ENCODE results near the gene PIK3R3. TPM values are rescaled to one million over a fixed set of nuclear protein-coding genes. Genes with fewer than 3 reads are reported as not detected.

The PIK3R3 gene
- total RNA-seq (1 to 10 TPM in 3 of 5 donors, under 1 TPM in 2; 0.65 to 2.3 (median 1.1) TPM), total RNA-seq (0.47 to 4.2 (median 1.1) reads per million in 29 experiments)
- 2.0 TPM for total RNA-seq (2013)

GRCh38 chr1:46132529-46133180, at the start of gene PIK3R3:
TSS of gene PIK3R3 (minus strand) at chr1:46132629. CDS start at chr1:46131952, 677 bp downstream.
- ChIA-PET POLR2A (no interaction called here), CTCF (no interaction called here)
- Mint-ChIP-seq H3K27me3 (peaks cover 41 to 51% of the 10 kb centered on the region in 2 donors), H3K4me1 (peaks cover 26 to 38% (median 29%) of the 10 kb centered on the region in 3 donors), H3K27ac (peak within 1 kb of the TSS; percentile 89 to 91), H3K4me3 (peak within 1 kb of the TSS; percentile 89 to 95 (median 92)), H3K9me3 (no peaks in the 10 kb centered on the region), H3K36me3 (no peaks in the 10 kb centered on the region)
- ATAC-seq (replicated peaks in 1 of 4) (peak; percentile 90 to 95 (median 92)), DNase-seq (peak; percentile 43 to 92 (median 62))
- H3K36me3 ChIP-seq (ENCODE audit: control insufficient read depth in 2 of 2, extremely low read depth in 1 of 2, insufficient read depth in 1 of 2, low read length in 1 of 2): no peaks in the 10 kb centered on the region
- no peaks in the 10 kb centered on the region for H3K9me3 ChIP-seq
- peak within 1 kb of the TSS; percentile 86 for H3K27ac ChIP-seq (ENCODE audit: low read length)
- H3K27me3 ChIP-seq (replicated peaks in 1 of 2; ENCODE audit: control insufficient read depth in 2 of 2, extremely low read depth in 1 of 2, insufficient read depth in 2 of 2, low read length in 1 of 2): peaks cover 0 to 30% of the 10 kb centered on the region in 2 experiments
- peak within 1 kb of the TSS; percentile 81 to 92 for H3K4me3 ChIP-seq (ENCODE audit: control insufficient read depth in 1 of 2, extremely low read depth in 1 of 2, low read length in 1 of 2)
- H3K4me1 ChIP-seq (ENCODE audit: control insufficient read depth in 1 of 2, extremely low read depth in 1 of 2, insufficient read depth in 2 of 2, low read length in 2 of 2): peaks cover 6 to 19% of the 10 kb centered on the region in 2 experiments
- WGBS (ENCODE audit: insufficient coverage): under 1% methylated on average over 49 of the region's 55 CpGs

GRCh38 chr1:46181343-46182260, 49.2 kb upstream of the PIK3R3 start:
- H3K27ac Mint-ChIP-seq: no peak overlapping the region
- DNase-seq: no peak

GRCh38 chr1:46180082-46180616, 47.7 kb upstream of the PIK3R3 start:
- POLR2A ChIA-PET: no interaction called here
- no peak overlapping the region for H3K4me3 ChIP-seq (ENCODE audit: control insufficient read depth in 1 of 2, extremely low read depth in 1 of 2, low read length in 1 of 2)
- H3K27me3 ChIP-seq (replicated peaks in 1 of 2; ENCODE audit: control insufficient read depth in 2 of 2, extremely low read depth in 1 of 2, insufficient read depth in 2 of 2, low read length in 1 of 2): peaks cover 0 to 6% of the 10 kb centered on the region in 2 experiments
- no peaks in the 10 kb centered on the region for H3K9me3 ChIP-seq
- H3K27ac ChIP-seq (ENCODE audit: low read length): no peak overlapping the region
- ATAC-seq (replicated peaks in 1 of 4) (no peak), DNase-seq (no peak)
- CTCF ChIA-PET: interaction anchor here (0.6 to 1.9 kb wide), 3 partner anchors 32 to 143 kb away, joined by 3 to 7 read pairs (median 3); no protein-coding TSS in a partner anchor
- WGBS (ENCODE audit: insufficient coverage): 77% methylated on average over 8 of the region's 12 CpGs
- H3K27ac Mint-ChIP-seq: no peak overlapping the region
- H3K36me3 ChIP-seq (ENCODE audit: control insufficient read depth in 2 of 2, extremely low read depth in 1 of 2, insufficient read depth in 1 of 2, low read length in 1 of 2): no peaks in the 10 kb centered on the region
- peaks cover 0 to 17% of the 10 kb centered on the region in 2 experiments for H3K4me1 ChIP-seq (ENCODE audit: control insufficient read depth in 1 of 2, extremely low read depth in 1 of 2, insufficient read depth in 2 of 2, low read length in 2 of 2)
- peaks cover 3 to 14% (median 4%) of the 10 kb centered on the region in 3 donors for H3K4me1 Mint-ChIP-seq
- no peaks in the 10 kb centered on the region for H3K36me3 Mint-ChIP-seq
- no peaks in the 10 kb centered on the region for H3K27me3 Mint-ChIP-seq
- H3K4me3 Mint-ChIP-seq: no peak overlapping the region
- H3K9me3 Mint-ChIP-seq: no peaks in the 10 kb centered on the region

More at GRCh38 chr1:46181343-46182260, 49.2 kb upstream of the PIK3R3 start:
- Histone ChIP-seq H3K9me3 (no peaks in the 10 kb centered on the region), H3K36me3 (ENCODE audit: control insufficient read depth in 2 of 2, extremely low read depth in 1 of 2, insufficient read depth in 1 of 2, low read length in 1 of 2) (no peaks in the 10 kb centered on the region), H3K27ac (ENCODE audit: low read length) (no peak overlapping the region), H3K27me3 (replicated peaks in 1 of 2; ENCODE audit: control insufficient read depth in 2 of 2, extremely low read depth in 1 of 2, insufficient read depth in 2 of 2, low read length in 1 of 2) (peaks cover 0 to 6% of the 10 kb centered on the region in 2 experiments), H3K4me1 (ENCODE audit: control insufficient read depth in 1 of 2, extremely low read depth in 1 of 2, insufficient read depth in 2 of 2, low read length in 2 of 2) (peaks cover 0 to 21% of the 10 kb centered on the region in 2 experiments), H3K4me3 (ENCODE audit: control insufficient read depth in 1 of 2, extremely low read depth in 1 of 2, low read length in 1 of 2) (no peak overlapping the region)
- Mint-ChIP-seq H3K27me3 (no peaks in the 10 kb centered on the region), H3K4me1 (peaks cover 6 to 18% (median 9%) of the 10 kb centered on the region in 3 donors), H3K36me3 (no peaks in the 10 kb centered on the region), H3K9me3 (no peaks in the 10 kb centered on the region), H3K4me3 (no peak overlapping the region)
- POLR2A ChIA-PET: no interaction called here
- ATAC-seq (replicated peaks in 1 of 4): no peak
- WGBS (ENCODE audit: insufficient coverage): 87% methylated on average over 6 of the region's 10 CpGs
- CTCF ChIA-PET: interaction anchor here (0.8 to 1.9 kb wide), 10 partner anchors 42 to 180 kb away, joined by 3 to 7 read pairs (median 3); no protein-coding TSS in a partner anchor

- 19% methylated on average over 7 of the region's 10 CpGs for WGBS (ENCODE audit: insufficient coverage)
- DNase-seq: peak in 33 of 35 experiments; percentile 22 to 83 (median 53)
- Mint-ChIP-seq H3K36me3 (no peaks in the 10 kb centered on the region), H3K27ac (no peak overlapping the region), H3K27me3 (no peaks in the 10 kb centered on the region), H3K4me3 (no peak overlapping the region), H3K4me1 (peaks cover 0 to 7% (median 0%) of the 10 kb centered on the region in 3 donors), H3K9me3 (no peaks in the 10 kb centered on the region)
- Histone ChIP-seq H3K36me3 (ENCODE audit: control insufficient read depth in 2 of 2, extremely low read depth in 1 of 2, insufficient read depth in 1 of 2, low read length in 1 of 2) (no peaks in the 10 kb centered on the region), H3K27me3 (replicated peaks in 1 of 2; ENCODE audit: control insufficient read depth in 2 of 2, extremely low read depth in 1 of 2, insufficient read depth in 2 of 2, low read length in 1 of 2) (peaks cover 0 to 6% of the 10 kb centered on the region in 2 experiments), H3K27ac (ENCODE audit: low read length) (no peak overlapping the region), H3K4me1 (ENCODE audit: control insufficient read depth in 1 of 2, extremely low read depth in 1 of 2, insufficient read depth in 2 of 2, low read length in 2 of 2) (peaks cover 0 to 9% of the 10 kb centered on the region in 2 experiments), H3K4me3 (ENCODE audit: control insufficient read depth in 1 of 2, extremely low read depth in 1 of 2, low read length in 1 of 2) (no peak overlapping the region), H3K9me3 (no peaks in the 10 kb centered on the region)
- ChIA-PET POLR2A (no interaction called here), CTCF (interaction anchor here in 1 of 2 donors (0.6 to 1.7 kb wide), 3 partner anchors 75 to 143 kb away, joined by 3 to 5 read pairs (median 4); no protein-coding TSS in a partner anchor)
- ATAC-seq (replicated peaks in 1 of 4): peak; percentile 74 to 91 (median 80)
Observed at GRCh38 chr1:46179138-46180081, 47.0 kb upstream of the PIK3R3 start.

- no peaks in the 10 kb centered on the region for H3K4me1 Mint-ChIP-seq
- CTCF ChIA-PET: interaction anchor here (0.6 to 1.0 kb wide), 2 partner anchors 138 to 1464 kb away, joined by 3 read pairs; no protein-coding TSS in a partner anchor
Observed at GRCh38 chr1:46176211-46176865, 43.9 kb upstream of the PIK3R3 start, which contains the start of gene P3R3URF. TSS of gene P3R3URF (minus strand) at chr1:46176488. CDS start at chr1:46176471, 17 bp downstream.

More at GRCh38 chr1:46176211-46176865, 43.9 kb upstream of the PIK3R3 start, which contains the start of gene P3R3URF:
- ATAC-seq (replicated peaks in 1 of 4) (no peak), DNase-seq (no peak)
- WGBS (ENCODE audit: insufficient coverage): 83% methylated on average over 13 of the region's 13 CpGs
- peaks cover 0 to 18% of the 10 kb centered on the region in 2 experiments for H3K27me3 ChIP-seq (replicated peaks in 1 of 2; ENCODE audit: control insufficient read depth in 2 of 2, extremely low read depth in 1 of 2, insufficient read depth in 2 of 2, low read length in 1 of 2)
- POLR2A ChIA-PET: no interaction called here
- Mint-ChIP-seq H3K27ac (no peak within 1 kb of the TSS), H3K27me3 (peaks cover 0 to 4% of the 10 kb centered on the region in 2 donors), H3K36me3 (no peaks in the 10 kb centered on the region), H3K4me3 (no peak within 1 kb of the TSS), H3K9me3 (no peaks in the 10 kb centered on the region)
- H3K4me3 ChIP-seq (ENCODE audit: control insufficient read depth in 1 of 2, extremely low read depth in 1 of 2, low read length in 1 of 2): no peak within 1 kb of the TSS
- no peaks in the 10 kb centered on the region for H3K9me3 ChIP-seq
- no peaks in the 10 kb centered on the region for H3K36me3 ChIP-seq (ENCODE audit: control insufficient read depth in 2 of 2, extremely low read depth in 1 of 2, insufficient read depth in 1 of 2, low read length in 1 of 2)
- peaks cover 0 to 2% of the 10 kb centered on the region in 2 experiments for H3K4me1 ChIP-seq (ENCODE audit: control insufficient read depth in 1 of 2, extremely low read depth in 1 of 2, insufficient read depth in 2 of 2, low read length in 2 of 2)
- no peak within 1 kb of the TSS for H3K27ac ChIP-seq (ENCODE audit: low read length)

Measured in T-cell (primary cell).